WTC11 (cell line): ENCODE measurements around the gene SLC6A8. TPM values are rescaled to one million over a fixed set of nuclear protein-coding genes. Genes with fewer than 3 reads are reported as not detected.

Experiments
- ATAC-seq: fragments of 200-7000 bp; cut with Tn5 transposase; 2 replicates; pipeline ENCODE4 v1.10.0; 2021; ENCODE audit warnings: mild to moderate bottlenecking, moderate library complexity
- CTCF ChIA-PET: fragments of 300-600 bp; sonication (Branson Sonifier 250); formaldehyde crosslinking; loops from one replicate; lab custom pipeline; 2021; ENCODE audit warnings: antibody characterized with exemption; lab: Charles Lee
- POLR2A ChIA-PET: fragments of 350-600 bp; sonication (Branson Sonifier 250); formaldehyde crosslinking; loops from one replicate; lab custom pipeline; 2021; ENCODE audit warnings: antibody characterized with exemption; lab: Charles Lee
- DNase-seq: peaks from one replicate; pipeline ENCODE4 v3.0.0; 2021; ENCODE audit warnings: low spot score
- H3K27ac Mint-ChIP-seq: 2 replicates; pipeline ENCODE4 v1.8.0; 2021; ENCODE audit warnings: mixed read lengths
- H3K27me3 Mint-ChIP-seq: 2 replicates; pipeline ENCODE4 v1.8.0; 2021; ENCODE audit warnings: low read depth, mild to moderate bottlenecking, moderate library complexity, mixed read lengths
- H3K36me3 Mint-ChIP-seq: 2 replicates; pipeline ENCODE4 v1.8.0; 2021; ENCODE audit warnings: mixed read lengths
- H3K4me1 Mint-ChIP-seq: 2 replicates; pipeline ENCODE4 v1.8.0; 2022; ENCODE audit warnings: mixed read lengths
- H3K4me3 Mint-ChIP-seq: 2 replicates; pipeline ENCODE4 v1.8.0; 2021; ENCODE audit warnings: mild to moderate bottlenecking, moderate library complexity, mixed read lengths
- H3K9me3 Mint-ChIP-seq: 2 replicates; pipeline ENCODE4 v1.8.0; 2021; ENCODE audit warnings: mixed read lengths
- CREM ChIP-seq: sonication (generic); formaldehyde crosslinking; IDR thresholded peaks from 2 replicates; pipeline ENCODE4 v1.8.1; 2022; ENCODE audit warnings: mild to moderate bottlenecking, missing genetic modification reagents, moderate library complexity
- EMX1 ChIP-seq: fragments of 250-450 bp; sonication (Bioruptor Pico); IDR thresholded peaks from 2 replicates; pipeline ENCODE4 v1.8.0; 2021; ENCODE audit warnings: mild to moderate bottlenecking
- FOXJ3 ChIP-seq: sonication (generic); formaldehyde crosslinking; IDR thresholded peaks from 2 replicates; pipeline ENCODE4 v1.9.0; 2021; ENCODE audit warnings: missing genetic modification reagents, mild to moderate bottlenecking, borderline replicate concordance
- GTF2I ChIP-seq: fragments of 250-450 bp; sonication (Bioruptor Pico); conservative IDR thresholded peaks from 2 replicates; pipeline ENCODE4 v1.4.0; 2021; ENCODE audit warnings: mild to moderate bottlenecking
- NR1H2 ChIP-seq: sonication (generic); formaldehyde crosslinking; IDR thresholded peaks from 2 replicates; pipeline ENCODE4 v1.9.0; 2021; ENCODE audit warnings: mild to moderate bottlenecking, moderate library complexity, missing genetic modification reagents
- NR2C2 ChIP-seq: sonication (generic); formaldehyde crosslinking; IDR thresholded peaks from 2 replicates; pipeline ENCODE4 v1.8.0; 2022; ENCODE audit warnings: mild to moderate bottlenecking, missing genetic modification reagents
- OVOL2 ChIP-seq: fragments of 250-450 bp; sonication (Bioruptor Pico); IDR thresholded peaks from 2 replicates; pipeline ENCODE4 v1.9.0; 2021; ENCODE audit warnings: mild to moderate bottlenecking, borderline replicate concordance
- TCF7 ChIP-seq: sonication (generic); formaldehyde crosslinking; IDR thresholded peaks from 2 replicates; pipeline ENCODE4 v1.8.0; 2022; ENCODE audit warnings: mild to moderate bottlenecking, low read depth, missing genetic modification reagents, moderate library complexity
- ZNF138 ChIP-seq: sonication (generic); formaldehyde crosslinking; conservative IDR thresholded peaks from 2 replicates; pipeline ENCODE4 v1.8.1; 2022; ENCODE audit warnings: mild to moderate bottlenecking, moderate library complexity, missing genetic modification reagents
- ZNF263 ChIP-seq: sonication (generic); formaldehyde crosslinking; IDR thresholded peaks from 2 replicates; pipeline ENCODE4 v1.8.1; 2022; ENCODE audit warnings: low read depth, mild to moderate bottlenecking, moderate library complexity, missing genetic modification reagents
- ZNF396 ChIP-seq: fragments of 250-450 bp; sonication (Bioruptor Pico); IDR thresholded peaks from 2 replicates; pipeline ENCODE4 v1.8.0; 2021; ENCODE audit warnings: mild to moderate bottlenecking, moderate library complexity, borderline replicate concordance
- total RNA-seq: library from RNA; stranded (reverse); gene quantifications from 3 replicates; pipeline ENCODE4 v1.2.3, GENCODE V29; 2021
- TF ChIP-seq, protein P1 (sequence below): sonication (generic); formaldehyde crosslinking; IDR thresholded peaks from 2 replicates; pipeline ENCODE4 v1.8.0; 2022; ENCODE audit warnings: mild to moderate bottlenecking, missing genetic modification reagents
- TF ChIP-seq, protein P2 (sequence below): sonication (generic); formaldehyde crosslinking; IDR thresholded peaks from 2 replicates; pipeline ENCODE4 v1.8.1; 2023; ENCODE audit warnings: mild to moderate bottlenecking, missing genetic modification reagents
- TF ChIP-seq, protein P3 (sequence below): fragments of 200-600 bp; IDR thresholded peaks from 2 replicates; pipeline ENCODE4 v1.8.0; 2022; ENCODE audit warnings: antibody characterized with exemption
- TF ChIP-seq, protein P4 (sequence below): sonication (generic); formaldehyde crosslinking; IDR thresholded peaks from 2 replicates; pipeline ENCODE4 v1.8.1; 2023; ENCODE audit warnings: mild to moderate bottlenecking, missing genetic modification reagents, moderate library complexity
- TF ChIP-seq, protein P5 (sequence below): sonication (generic); formaldehyde crosslinking; conservative IDR thresholded peaks from 2 replicates; pipeline ENCODE4 v1.8.1; 2023; ENCODE audit warnings: mild to moderate bottlenecking, low read depth, missing genetic modification reagents, moderate library complexity
- TF ChIP-seq, protein P6 (sequence below): sonication (generic); formaldehyde crosslinking; IDR thresholded peaks from 2 replicates; pipeline ENCODE4 v1.8.1; 2022; ENCODE audit warnings: low read depth, mild to moderate bottlenecking, moderate library complexity, missing genetic modification reagents, borderline replicate concordance

The SLC6A8 gene
- total RNA-seq, 1 experiment from 2014 or later: 112 TPM

DNA sequence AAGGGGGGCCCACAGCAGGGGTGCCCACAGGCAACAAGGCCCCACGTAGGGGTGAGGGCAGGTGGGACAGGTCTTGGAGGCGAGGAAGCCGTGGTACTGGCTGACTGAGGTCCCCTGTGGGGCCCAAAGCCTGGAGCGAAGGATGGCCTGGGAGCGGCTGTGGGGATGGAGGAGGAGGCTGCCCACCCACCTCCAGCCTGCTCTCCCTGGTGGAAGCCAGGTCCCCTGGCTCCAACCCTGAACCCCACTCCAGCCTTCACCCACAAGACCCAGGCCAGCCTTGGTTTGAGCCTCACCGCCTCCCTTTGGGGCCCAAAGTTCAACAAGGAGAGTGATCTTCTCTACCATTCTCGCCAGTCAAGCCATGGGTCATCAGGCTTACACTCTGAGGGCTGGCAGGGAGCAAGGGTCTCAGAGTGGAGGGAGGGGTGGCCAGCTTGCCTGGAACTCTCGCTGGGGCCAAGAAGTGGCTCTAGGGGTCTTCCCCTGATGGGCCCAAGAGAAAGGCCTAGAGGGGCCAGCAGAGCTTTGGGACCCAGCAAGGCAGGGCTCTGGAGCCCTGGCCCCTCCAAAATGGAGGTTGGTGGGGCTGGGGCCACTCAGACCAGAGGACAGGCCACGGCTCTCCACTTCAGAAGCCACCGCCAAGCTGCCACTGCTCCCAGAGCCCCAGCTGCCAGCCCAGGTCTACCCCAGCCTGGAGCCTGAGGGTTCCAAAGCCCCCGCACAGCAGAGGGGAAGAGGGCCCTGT is 19.1 kb upstream of the SLC6A8 start:
- Mint-ChIP-seq H3K36me3 (no peaks in the 10 kb centered on the region), H3K27ac (no peak overlapping the region), H3K27me3 (peaks cover 28% of the 10 kb centered on the region), H3K4me3 (no peak overlapping the region), H3K9me3 (no peaks in the 10 kb centered on the region), H3K4me1 (peaks cover 3% of the 10 kb centered on the region; the same call in 1 of the 2 replicates)
- ATAC-seq (no peak), DNase-seq (no peak)
- CTCF ChIA-PET: interaction anchor here (0.5 to 7.7 kb wide), 68 partner anchors 8 to 727 kb away, joined by 3 to 153 read pairs (median 4); partner anchors contain the start of genes ATP2B3, BCAP31, CCNQ and DUSP9
- TF ChIP-seq, protein P1, sequence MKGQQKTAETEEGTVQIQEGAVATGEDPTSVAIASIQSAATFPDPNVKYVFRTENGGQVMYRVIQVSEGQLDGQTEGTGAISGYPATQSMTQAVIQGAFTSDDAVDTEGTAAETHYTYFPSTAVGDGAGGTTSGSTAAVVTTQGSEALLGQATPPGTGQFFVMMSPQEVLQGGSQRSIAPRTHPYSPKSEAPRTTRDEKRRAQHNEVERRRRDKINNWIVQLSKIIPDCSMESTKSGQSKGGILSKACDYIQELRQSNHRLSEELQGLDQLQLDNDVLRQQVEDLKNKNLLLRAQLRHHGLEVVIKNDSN (CRISPR knock-in tag): no peak
- no peak for TF ChIP-seq CREM (CRISPR knock-in tag)
- TF ChIP-seq, protein P2, sequence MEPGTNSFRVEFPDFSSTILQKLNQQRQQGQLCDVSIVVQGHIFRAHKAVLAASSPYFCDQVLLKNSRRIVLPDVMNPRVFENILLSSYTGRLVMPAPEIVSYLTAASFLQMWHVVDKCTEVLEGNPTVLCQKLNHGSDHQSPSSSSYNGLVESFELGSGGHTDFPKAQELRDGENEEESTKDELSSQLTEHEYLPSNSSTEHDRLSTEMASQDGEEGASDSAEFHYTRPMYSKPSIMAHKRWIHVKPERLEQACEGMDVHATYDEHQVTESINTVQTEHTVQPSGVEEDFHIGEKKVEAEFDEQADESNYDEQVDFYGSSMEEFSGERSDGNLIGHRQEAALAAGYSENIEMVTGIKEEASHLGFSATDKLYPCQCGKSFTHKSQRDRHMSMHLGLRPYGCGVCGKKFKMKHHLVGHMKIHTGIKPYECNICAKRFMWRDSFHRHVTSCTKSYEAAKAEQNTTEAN: no peak
- POLR2A ChIA-PET: interaction anchor here (1.5 to 2.0 kb wide), 2 partner anchors 16 to 24 kb away, joined by 3 to 7 read pairs; no protein-coding TSS in a partner anchor

DNA sequence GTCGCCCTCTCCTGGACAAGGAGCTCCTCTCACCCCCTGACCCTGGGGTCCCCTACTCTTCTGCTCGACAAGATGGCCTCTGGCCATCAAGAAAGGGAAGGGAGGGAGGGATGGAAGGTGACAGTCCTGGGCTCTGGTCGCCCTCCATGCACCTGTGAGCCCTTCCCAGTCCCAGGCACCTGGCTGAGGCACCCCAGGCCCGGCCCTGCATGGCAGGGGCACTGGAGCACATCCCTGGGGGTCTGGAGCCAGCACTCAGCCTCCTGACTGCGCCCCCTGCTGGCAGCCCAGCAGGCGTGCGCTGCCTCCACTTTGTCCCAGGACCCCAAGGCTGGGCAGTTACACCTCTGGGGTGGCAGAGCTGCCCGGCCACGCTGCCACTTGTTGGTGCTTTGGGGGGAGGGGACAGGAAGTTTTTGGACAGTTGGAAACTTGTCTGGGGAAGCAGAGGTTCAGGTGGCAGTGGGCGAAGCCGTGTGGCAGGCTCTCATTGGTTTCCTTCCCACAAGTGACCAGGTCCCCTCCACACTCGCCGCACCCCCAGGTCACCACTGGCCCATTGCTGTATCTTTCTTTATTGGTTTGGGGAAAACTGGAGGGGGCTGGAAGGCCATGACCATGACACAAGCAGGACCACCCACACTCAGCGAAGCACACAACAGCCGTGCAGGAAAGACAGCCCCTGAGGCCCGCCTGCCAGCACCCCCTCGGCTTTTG is 18.4 kb upstream of the SLC6A8 start:
- Mint-ChIP-seq H3K9me3 (no peaks in the 10 kb centered on the region), H3K36me3 (no peaks in the 10 kb centered on the region), H3K27me3 (peaks cover 32% of the 10 kb centered on the region), H3K4me3 (no peak overlapping the region), H3K27ac (no peak overlapping the region), H3K4me1 (peaks cover 6% of the 10 kb centered on the region)
- TF ChIP-seq CREM (CRISPR knock-in tag) (no peak), NR2C2 (CRISPR knock-in tag) (no peak), ZNF263 (CRISPR knock-in tag) (no peak), FOXJ3 (CRISPR knock-in tag) (no peak), OVOL2 (CRISPR knock-in tag) (no peak), NR1H2 (CRISPR knock-in tag) (no peak)
- TF ChIP-seq, protein P3, sequence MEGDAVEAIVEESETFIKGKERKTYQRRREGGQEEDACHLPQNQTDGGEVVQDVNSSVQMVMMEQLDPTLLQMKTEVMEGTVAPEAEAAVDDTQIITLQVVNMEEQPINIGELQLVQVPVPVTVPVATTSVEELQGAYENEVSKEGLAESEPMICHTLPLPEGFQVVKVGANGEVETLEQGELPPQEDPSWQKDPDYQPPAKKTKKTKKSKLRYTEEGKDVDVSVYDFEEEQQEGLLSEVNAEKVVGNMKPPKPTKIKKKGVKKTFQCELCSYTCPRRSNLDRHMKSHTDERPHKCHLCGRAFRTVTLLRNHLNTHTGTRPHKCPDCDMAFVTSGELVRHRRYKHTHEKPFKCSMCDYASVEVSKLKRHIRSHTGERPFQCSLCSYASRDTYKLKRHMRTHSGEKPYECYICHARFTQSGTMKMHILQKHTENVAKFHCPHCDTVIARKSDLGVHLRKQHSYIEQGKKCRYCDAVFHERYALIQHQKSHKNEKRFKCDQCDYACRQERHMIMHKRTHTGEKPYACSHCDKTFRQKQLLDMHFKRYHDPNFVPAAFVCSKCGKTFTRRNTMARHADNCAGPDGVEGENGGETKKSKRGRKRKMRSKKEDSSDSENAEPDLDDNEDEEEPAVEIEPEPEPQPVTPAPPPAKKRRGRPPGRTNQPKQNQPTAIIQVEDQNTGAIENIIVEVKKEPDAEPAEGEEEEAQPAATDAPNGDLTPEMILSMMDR: peak; percentile 88
- TF ChIP-seq, protein P1 (CRISPR knock-in tag): no peak
- POLR2A ChIA-PET: interaction anchor here (2.0 kb wide), 1 partner anchor 16 kb away, joined by 7 read pairs; no protein-coding TSS in a partner anchor
- DNase-seq (no peak), ATAC-seq (peak; percentile 47)
- CTCF ChIA-PET: interaction anchor here (0.5 to 7.7 kb wide), 57 partner anchors 9 to 728 kb away, joined by 3 to 153 read pairs (median 4); partner anchors contain the start of genes ATP2B3, BCAP31, CCNQ and DUSP9

DNA sequence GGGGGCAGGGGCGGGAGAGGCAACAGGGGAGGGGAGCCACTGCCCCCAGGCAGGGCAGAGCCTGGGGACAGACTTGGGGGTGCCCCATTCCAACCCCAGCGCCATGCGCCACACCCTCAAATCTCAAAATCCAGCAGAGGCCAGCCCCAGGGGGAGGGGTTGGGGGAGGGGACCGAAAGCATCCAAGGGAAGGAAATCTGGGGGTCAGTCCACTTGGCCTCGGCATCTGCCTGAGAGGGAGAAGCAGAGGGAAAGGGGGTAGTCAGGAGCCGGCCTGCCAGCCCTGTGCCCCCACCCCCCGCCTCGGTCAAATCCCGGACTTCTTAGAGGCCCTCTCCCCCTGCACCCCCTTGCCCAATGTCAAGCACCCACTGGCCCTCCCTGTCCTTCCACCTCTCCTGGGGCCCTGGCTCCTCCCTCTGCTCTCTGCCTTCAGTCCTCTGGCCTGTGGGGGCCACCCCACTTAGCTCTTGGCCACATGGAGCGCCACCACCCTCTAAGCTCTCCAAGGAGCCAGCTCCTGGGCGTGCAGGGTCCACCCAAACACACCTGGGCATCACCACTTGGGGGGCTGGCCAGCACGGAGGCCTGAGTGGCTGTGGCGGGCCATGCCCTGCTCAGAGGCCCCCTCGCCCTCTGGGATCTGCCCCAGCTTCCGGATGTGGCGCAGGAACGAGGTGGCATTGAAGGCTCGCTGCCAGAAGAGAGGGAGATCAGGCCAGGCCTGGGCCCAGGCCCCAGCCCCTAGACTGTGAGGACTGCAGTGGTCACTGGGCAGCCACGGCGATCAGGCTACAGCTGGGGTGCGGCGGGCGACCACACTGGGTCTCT is 17.6 kb upstream of the SLC6A8 start:
- POLR2A ChIA-PET: interaction anchor here (2.0 kb wide), 1 partner anchor 15 kb away, joined by 7 read pairs; no protein-coding TSS in a partner anchor
- Mint-ChIP-seq H3K27ac (no peak overlapping the region), H3K9me3 (no peaks in the 10 kb centered on the region), H3K27me3 (peaks cover 32% of the 10 kb centered on the region), H3K4me1 (peaks cover 9% of the 10 kb centered on the region), H3K4me3 (no peak overlapping the region), H3K36me3 (no peaks in the 10 kb centered on the region)
- CTCF ChIA-PET: interaction anchor here (0.5 to 7.7 kb wide), 28 partner anchors 13 to 227 kb away, joined by 3 to 153 read pairs (median 9); partner anchors contain the start of genes ATP2B3, CCNQ, DUSP9 and SLC6A8
- no peak for DNase-seq
- ATAC-seq: no peak
- TF ChIP-seq, protein P4, sequence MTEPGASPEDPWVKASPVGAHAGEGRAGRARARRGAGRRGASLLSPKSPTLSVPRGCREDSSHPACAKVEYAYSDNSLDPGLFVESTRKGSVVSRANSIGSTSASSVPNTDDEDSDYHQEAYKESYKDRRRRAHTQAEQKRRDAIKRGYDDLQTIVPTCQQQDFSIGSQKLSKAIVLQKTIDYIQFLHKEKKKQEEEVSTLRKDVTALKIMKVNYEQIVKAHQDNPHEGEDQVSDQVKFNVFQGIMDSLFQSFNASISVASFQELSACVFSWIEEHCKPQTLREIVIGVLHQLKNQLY (CRISPR knock-in tag): no peak
- no peak for TF ChIP-seq ZNF138 (CRISPR knock-in tag)
- no peak for TF ChIP-seq GTF2I (CRISPR knock-in tag)
- TF ChIP-seq, protein P5, sequence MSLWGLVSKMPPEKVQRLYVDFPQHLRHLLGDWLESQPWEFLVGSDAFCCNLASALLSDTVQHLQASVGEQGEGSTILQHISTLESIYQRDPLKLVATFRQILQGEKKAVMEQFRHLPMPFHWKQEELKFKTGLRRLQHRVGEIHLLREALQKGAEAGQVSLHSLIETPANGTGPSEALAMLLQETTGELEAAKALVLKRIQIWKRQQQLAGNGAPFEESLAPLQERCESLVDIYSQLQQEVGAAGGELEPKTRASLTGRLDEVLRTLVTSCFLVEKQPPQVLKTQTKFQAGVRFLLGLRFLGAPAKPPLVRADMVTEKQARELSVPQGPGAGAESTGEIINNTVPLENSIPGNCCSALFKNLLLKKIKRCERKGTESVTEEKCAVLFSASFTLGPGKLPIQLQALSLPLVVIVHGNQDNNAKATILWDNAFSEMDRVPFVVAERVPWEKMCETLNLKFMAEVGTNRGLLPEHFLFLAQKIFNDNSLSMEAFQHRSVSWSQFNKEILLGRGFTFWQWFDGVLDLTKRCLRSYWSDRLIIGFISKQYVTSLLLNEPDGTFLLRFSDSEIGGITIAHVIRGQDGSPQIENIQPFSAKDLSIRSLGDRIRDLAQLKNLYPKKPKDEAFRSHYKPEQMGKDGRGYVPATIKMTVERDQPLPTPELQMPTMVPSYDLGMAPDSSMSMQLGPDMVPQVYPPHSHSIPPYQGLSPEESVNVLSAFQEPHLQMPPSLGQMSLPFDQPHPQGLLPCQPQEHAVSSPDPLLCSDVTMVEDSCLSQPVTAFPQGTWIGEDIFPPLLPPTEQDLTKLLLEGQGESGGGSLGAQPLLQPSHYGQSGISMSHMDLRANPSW (CRISPR knock-in tag): no peak
- no peak for TF ChIP-seq EMX1
- no peak for TF ChIP-seq ZNF396
- TF ChIP-seq, protein P6, sequence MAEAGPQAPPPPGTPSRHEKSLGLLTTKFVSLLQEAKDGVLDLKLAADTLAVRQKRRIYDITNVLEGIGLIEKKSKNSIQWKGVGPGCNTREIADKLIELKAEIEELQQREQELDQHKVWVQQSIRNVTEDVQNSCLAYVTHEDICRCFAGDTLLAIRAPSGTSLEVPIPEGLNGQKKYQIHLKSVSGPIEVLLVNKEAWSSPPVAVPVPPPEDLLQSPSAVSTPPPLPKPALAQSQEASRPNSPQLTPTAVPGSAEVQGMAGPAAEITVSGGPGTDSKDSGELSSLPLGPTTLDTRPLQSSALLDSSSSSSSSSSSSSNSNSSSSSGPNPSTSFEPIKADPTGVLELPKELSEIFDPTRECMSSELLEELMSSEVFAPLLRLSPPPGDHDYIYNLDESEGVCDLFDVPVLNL (CRISPR knock-in tag): no peak
- TF ChIP-seq TCF7 (CRISPR knock-in tag): no peak
- TF ChIP-seq ZNF263 (CRISPR knock-in tag): no peak
